22Rv1 (cell line): ENCODE measurements around the gene ARFGAP1.
"Not testable (repeated sequence)": the region's sequence is repeated elsewhere in the genome, so short reads cannot be mapped to it uniquely, and the experiment has no call there.

Experiments
- ZFX ChIP-seq: fragments of 450-650 bp; IDR thresholded peaks from 2 replicates; pipeline ENCODE4 v1.6.1; 2017; ENCODE audit warnings: antibody characterized with exemption, borderline replicate concordance
- TF ChIP-seq, protein P1 (sequence below): fragments of 450-650 bp; IDR thresholded peaks from 2 replicates; pipeline ENCODE4 v1.5.1; 2017; ENCODE audit warnings: mild to moderate bottlenecking

DNA sequence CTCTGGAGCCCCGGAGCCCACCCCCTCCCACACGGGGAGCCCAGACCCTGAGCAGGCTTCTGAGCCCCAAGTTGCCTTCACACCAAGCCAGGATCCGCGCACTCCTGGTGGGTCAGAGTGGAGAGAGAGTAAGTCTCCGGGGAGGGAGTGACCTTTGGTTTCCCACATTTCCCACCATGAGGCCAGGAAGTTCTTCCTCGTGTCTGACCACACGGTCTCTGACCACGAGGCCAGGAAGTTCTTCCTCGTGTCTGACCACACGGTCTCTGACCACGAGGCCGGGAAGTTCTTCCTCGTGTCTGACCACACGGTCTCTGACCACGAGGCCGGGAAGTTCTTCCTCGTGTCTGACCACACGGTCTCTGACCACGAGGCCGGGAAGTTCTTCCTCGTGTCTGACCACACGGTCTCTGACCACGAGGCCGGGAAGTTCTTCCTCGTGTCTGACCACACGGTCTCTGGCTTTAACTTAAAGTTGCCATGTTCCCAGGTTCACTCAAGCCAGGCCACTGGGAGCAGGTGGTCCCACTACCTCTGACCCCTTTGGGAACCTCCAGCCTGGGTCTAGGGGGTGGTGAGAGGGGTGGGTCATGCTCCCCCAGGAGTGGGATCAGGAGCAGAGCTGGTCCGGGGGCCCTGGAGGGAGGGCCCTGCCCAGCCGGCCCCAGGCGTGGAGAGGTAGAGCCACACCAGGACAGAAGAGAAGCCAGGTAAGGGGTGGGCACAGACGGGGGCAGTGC, 33.5 kb downstream of the ARFGAP1 start:
- TF ChIP-seq, protein P1, sequence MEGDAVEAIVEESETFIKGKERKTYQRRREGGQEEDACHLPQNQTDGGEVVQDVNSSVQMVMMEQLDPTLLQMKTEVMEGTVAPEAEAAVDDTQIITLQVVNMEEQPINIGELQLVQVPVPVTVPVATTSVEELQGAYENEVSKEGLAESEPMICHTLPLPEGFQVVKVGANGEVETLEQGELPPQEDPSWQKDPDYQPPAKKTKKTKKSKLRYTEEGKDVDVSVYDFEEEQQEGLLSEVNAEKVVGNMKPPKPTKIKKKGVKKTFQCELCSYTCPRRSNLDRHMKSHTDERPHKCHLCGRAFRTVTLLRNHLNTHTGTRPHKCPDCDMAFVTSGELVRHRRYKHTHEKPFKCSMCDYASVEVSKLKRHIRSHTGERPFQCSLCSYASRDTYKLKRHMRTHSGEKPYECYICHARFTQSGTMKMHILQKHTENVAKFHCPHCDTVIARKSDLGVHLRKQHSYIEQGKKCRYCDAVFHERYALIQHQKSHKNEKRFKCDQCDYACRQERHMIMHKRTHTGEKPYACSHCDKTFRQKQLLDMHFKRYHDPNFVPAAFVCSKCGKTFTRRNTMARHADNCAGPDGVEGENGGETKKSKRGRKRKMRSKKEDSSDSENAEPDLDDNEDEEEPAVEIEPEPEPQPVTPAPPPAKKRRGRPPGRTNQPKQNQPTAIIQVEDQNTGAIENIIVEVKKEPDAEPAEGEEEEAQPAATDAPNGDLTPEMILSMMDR = not testable (repeated sequence)
- TF ChIP-seq ZFX = not testable (repeated sequence)
